Hepatocyte (in vitro differentiated cells): ENCODE data around the gene CAP1. TPM values are rescaled to one million over a fixed set of nuclear protein-coding genes. Genes with fewer than 3 reads are reported as not detected.

Source experiments
- DNase-seq: peaks from one replicate; pipeline ENCODE4 v3.0.0-alpha.2; 2016; ENCODE audit warnings: low spot score
- H2AFZ ChIP-seq: fragments of 200-600 bp; sonication (generic); 2 replicates; pipeline ENCODE4 v1.6.0; 2016; ENCODE audit warnings: antibody characterized with exemption, mild to moderate bottlenecking
- H3K27ac ChIP-seq: fragments of 200-600 bp; sonication (generic); 2 replicates; pipeline ENCODE4 v1.5.1; 2016; ENCODE audit warnings: mild to moderate bottlenecking
- H3K27me3 ChIP-seq: fragments of 200-600 bp; sonication (generic); 2 replicates; pipeline ENCODE4 v1.6.1; 2016
- H3K36me3 ChIP-seq: fragments of 200-600 bp; sonication (generic); replicated peaks from 2 replicates; pipeline ENCODE4 v1.5.1; 2016; ENCODE audit warnings: low read depth; ENCODE audit not compliant: insufficient read depth
- H3K4me1 ChIP-seq: fragments of 200-600 bp; sonication (generic); 2 replicates; pipeline ENCODE4 v1.5.1; 2016; ENCODE audit warnings: mild to moderate bottlenecking, moderate library complexity; ENCODE audit not compliant: insufficient read depth
- H3K4me2 ChIP-seq: fragments of 200-600 bp; sonication (generic); 2 replicates; pipeline ENCODE4 v1.6.0; 2016
- H3K4me3 ChIP-seq: fragments of 200-600 bp; sonication (generic); 2 replicates; pipeline ENCODE4 v1.5.1; 2016; ENCODE audit warnings: mild to moderate bottlenecking
- H3K79me2 ChIP-seq: fragments of 200-600 bp; sonication (generic); 2 replicates; pipeline ENCODE4 v1.6.0; 2017; ENCODE audit warnings: mild to moderate bottlenecking
- H3K9me2 ChIP-seq: fragments of 200-600 bp; sonication (generic); replicated peaks from 2 replicates; pipeline ENCODE4 v1.6.0; 2017; ENCODE audit warnings: mild to moderate bottlenecking; ENCODE audit not compliant: insufficient read depth
- H3K9me3 ChIP-seq: fragments of 200-600 bp; sonication (generic); 2 replicates; pipeline ENCODE4 v1.5.1; 2016; ENCODE audit warnings: low read depth, mild to moderate bottlenecking
- H4K20me1 ChIP-seq: fragments of 200-600 bp; sonication (generic); 2 replicates; pipeline ENCODE4 v1.6.0; 2016; ENCODE audit warnings: mild to moderate bottlenecking; ENCODE audit not compliant: insufficient read depth, poor library complexity, severe bottlenecking
- CTCF ChIP-seq: fragments of 200-600 bp; sonication (generic); IDR thresholded peaks from 2 replicates; pipeline ENCODE4 v1.5.1; 2016; ENCODE audit warnings: antibody characterized with exemption, mild to moderate bottlenecking; ENCODE audit not compliant: poor library complexity
- EZH2 ChIP-seq: fragments of 200-600 bp; sonication (generic); IDR thresholded peaks from 2 replicates; pipeline ENCODE4 v1.6.1; 2016; ENCODE audit warnings: antibody characterized with exemption, mild to moderate bottlenecking, borderline replicate concordance
- EZH2phosphoT487 ChIP-seq: fragments of 200-600 bp; sonication (generic); IDR thresholded peaks from one replicate; pipeline ENCODE4 v1.6.1; 2018; ENCODE audit warnings: antibody characterized with exemption, mild to moderate bottlenecking, low read depth, moderate library complexity; ENCODE audit not compliant: unreplicated experiment, severe bottlenecking
- WGBS: methylation state at CpG from one replicate; pipeline ENCODE4 v1.1.6; 2016; ENCODE audit warnings: low lambda C conversion rate; ENCODE audit errors: missing lambda C conversion rate; 5-methylcytosine and 5-hydroxymethylcytosine counted together
- polyA plus RNA-seq: library from polyadenylated mRNA; unstranded; fragments of >200 nt; fragmentation: Nextera tagmentation; extraction: Ambion mirVana; gene quantifications from 2 replicates; pipeline ENCODE4 v1.2.1, GENCODE V29; 2016
- total RNA-seq: library from RNA; depleted of rRNA; stranded (reverse); fragments of >200 nt; gene quantifications from 2 replicates; pipeline ENCODE4 v1.2.3, GENCODE V29; 2014

The CAP1 gene
- total and polyA plus RNA-seq, 2 experiments from 2014 or later: 186 to 191 TPM

GRCh38 chr1:40057310-40058030 is 16.9 kb downstream of the CAP1 start:
- Histone ChIP-seq H4K20me1 (peaks cover 61% of the 10 kb centered on the region), H3K4me1 (peaks cover 18% of the 10 kb centered on the region), H3K9me2 (no peaks in the 10 kb centered on the region), H3K27ac (peak overlapping the region; percentile 48), H2AFZ (no peak overlapping the region), H3K36me3 (no peaks in the 10 kb centered on the region), H3K27me3 (no peaks in the 10 kb centered on the region), H3K4me2 (no peak overlapping the region), H3K9me3 (no peaks in the 10 kb centered on the region), H3K4me3 (no peak overlapping the region), H3K79me2 (peaks cover 76% of the 10 kb centered on the region)
- DNase-seq: no peak
- WGBS: 89% methylated on average over 1 of the region's 1 CpG
- TF ChIP-seq CTCF (no peak), EZH2phosphoT487 (no peak), EZH2 (no peak)

GRCh38 chr1:40058097-40058452 is 17.5 kb downstream of the CAP1 start:
- Histone ChIP-seq H3K9me3 (no peaks in the 10 kb centered on the region), H3K36me3 (no peaks in the 10 kb centered on the region), H3K9me2 (no peaks in the 10 kb centered on the region), H3K27ac (peak overlapping the region; percentile 48), H3K79me2 (peaks cover 70% of the 10 kb centered on the region), H3K4me1 (peaks cover 18% of the 10 kb centered on the region), H3K4me3 (no peak overlapping the region), H2AFZ (no peak overlapping the region), H3K4me2 (peak overlapping the region; percentile 29), H3K27me3 (no peaks in the 10 kb centered on the region), H4K20me1 (peaks cover 57% of the 10 kb centered on the region)
- TF ChIP-seq EZH2 (no peak), EZH2phosphoT487 (no peak), CTCF (no peak)
- DNase-seq: no peak
- WGBS: 60% methylated on average over 1 of the region's 1 CpG

- DNase-seq: peak; percentile 22
- Histone ChIP-seq H3K27me3 (no peaks in the 10 kb centered on the region), H3K36me3 (no peaks in the 10 kb centered on the region), H3K4me1 (peaks cover 18% of the 10 kb centered on the region), H3K4me2 (peak overlapping the region; percentile 29), H3K79me2 (peaks cover 64% of the 10 kb centered on the region), H3K9me3 (no peaks in the 10 kb centered on the region), H3K4me3 (no peak overlapping the region), H2AFZ (no peak overlapping the region), H3K9me2 (no peaks in the 10 kb centered on the region), H4K20me1 (peaks cover 50% of the 10 kb centered on the region), H3K27ac (peak overlapping the region; percentile 64)
- TF ChIP-seq EZH2phosphoT487 (no peak), CTCF (no peak), EZH2 (no peak)
- 70% methylated on average over 7 of the region's 7 CpGs for WGBS
Observed at GRCh38 chr1:40058453-40059337, 18.2 kb downstream of the CAP1 start.
